Measurements from ENCODE around the gene ADCY4.
"Not testable (repeated sequence)": the region's sequence is repeated elsewhere in the genome, so short reads cannot be mapped to it uniquely, and the experiment has no call there.

The ADCY4 gene

DNA sequence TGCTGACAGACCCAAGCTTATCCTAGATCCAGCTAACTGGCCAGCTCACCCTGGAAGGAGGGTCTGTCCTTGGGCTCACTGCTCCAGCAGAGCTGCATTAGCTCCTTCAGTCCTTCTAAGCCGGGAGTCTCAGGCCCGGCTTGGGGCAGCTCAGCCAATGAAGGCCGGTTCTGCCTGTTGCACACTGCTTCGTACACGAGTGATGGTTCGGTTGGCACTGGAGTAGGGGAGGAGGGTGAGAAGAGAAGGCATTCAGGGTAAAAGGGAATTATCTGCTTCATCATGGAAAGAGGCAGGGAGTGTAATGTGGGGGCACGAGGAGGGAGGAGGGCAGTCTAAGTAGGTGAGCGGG lies 2.9 kb upstream of the ADCY4 start:
- DNase-seq, result no peak

DNA sequence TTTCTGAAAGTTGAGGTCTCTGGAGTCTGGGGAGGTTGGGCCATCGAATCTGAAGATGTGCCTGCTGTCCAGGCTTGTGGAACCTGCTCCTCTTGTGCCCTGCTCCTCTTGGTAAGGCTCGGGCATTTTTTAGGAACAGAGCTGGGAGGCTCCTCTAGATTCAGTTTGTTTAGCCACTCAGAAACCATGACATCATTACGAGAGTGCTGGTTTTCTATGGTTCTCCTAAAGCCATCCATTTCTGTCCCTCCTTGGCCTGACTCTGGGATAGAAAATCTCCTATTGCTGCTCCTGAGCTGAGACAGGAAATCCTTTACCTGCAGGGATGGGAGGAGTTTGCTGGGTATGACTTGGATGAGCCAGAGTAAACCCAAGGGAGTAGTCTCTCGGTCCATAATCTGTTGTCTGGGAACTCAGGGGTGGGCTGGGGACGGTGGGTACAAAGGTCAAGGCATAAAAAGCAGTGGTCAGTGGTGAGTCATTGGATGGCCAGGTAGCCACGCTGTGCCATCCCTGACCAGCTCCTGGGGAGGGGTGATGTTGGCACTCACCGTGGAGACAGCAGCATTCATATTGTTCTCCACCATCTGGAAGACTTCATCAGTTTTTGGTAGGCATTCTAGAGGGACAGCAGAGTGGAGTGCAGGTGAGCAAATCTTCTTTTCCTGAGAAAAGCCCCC lies 2.4 kb upstream of the ADCY4 start:
- no peak for DNase-seq

DNA sequence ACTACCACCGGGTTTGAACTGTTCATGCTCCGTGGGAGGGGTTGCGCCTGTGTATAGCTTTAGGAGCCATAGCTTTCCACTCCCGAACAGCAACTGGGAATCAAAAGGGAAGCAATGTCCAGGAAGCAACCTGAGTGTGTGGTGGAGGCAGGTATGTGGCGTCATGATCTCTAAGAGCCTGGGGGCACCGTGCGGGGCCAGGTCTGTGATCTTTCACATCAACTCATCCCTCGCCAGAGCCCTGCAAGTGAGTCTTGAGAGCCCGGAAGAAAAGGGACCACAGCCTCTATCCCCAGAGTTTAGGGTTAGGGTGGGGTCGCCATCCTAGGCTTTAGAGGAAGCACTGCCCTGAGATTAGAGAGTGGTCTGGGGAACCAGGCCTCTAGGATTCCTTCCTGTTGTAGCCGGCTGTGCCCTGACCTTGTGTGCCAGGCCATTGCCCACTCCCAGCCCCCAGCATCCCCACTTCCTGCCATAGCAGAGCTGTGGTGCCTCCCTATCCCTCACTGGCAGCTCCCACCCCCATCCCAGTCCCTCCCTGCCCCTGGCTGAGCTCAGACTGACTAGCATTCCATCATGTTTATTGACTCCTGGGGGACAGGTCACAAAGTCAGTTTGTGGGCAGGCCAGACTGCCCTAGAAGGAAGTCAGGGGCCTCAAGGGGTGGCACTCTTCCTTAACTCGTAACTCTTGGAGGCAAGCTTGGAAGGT lies 745 bp upstream of the ADCY4 start:
- no peak for DNase-seq

DNA sequence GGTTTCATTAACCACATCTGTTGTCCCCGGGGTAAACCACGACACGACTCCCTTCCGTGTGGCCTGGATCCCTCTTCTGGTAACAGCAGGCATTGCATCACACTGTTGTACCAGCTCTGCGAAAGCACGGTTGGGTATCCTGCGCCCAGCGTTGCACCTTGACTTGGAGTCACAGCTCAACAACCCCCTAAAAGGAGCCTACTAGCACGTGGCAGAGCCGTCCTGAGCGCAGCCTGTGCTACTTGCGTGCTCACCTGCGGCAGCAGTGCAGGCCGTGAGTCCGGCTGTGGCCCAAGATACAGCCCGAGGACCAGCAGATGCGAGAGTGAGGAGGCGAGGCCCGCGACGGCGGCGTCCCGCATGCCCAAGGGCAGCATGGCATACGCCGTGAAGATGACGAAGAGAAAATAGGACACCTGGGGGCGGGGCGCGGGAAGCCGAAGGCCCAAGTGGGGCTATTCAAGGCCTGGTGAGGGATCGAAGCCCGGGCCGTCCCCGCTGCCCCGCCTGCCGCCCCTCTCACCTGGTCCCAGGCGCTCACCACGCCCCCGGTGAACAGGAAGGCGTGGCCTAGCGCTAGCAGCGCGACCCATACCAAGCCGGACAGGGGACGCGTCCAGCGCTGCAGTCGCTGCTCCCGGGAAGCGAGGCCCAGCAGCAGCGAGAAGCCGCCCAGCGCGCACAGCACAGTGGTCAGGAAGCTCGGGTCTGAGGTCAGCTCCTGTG lies 2.4 kb downstream of the ADCY4 start:
- DNase-seq, result peak; percentile 93

DNA sequence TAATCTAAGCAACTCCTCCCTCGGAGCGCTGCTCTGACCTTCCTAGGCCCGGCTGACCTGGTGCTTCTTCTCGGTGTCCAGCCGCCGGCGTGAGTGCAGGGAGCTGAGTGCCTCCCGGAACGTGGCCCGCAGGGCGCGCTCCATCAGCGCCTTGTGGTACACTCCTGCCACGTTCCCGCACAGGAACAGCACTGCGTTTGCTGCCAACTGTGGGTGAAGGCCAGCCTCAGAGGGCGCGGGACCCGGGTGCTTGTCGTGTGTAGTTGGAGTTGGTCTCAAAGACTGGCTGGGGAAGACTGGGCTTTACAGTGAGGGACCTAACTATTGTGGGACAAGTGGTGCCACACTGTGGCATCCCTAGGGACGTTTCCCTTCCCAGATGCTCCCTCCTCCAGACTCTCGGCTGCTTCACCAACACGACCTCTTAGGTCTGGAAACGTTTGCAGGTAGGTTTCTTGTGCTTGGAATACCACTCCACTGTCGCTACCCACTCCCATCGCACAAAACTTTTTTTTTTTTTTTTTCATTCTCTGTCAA lies 3.1 kb downstream of the ADCY4 start:
- DNase-seq, result no peak

DNA sequence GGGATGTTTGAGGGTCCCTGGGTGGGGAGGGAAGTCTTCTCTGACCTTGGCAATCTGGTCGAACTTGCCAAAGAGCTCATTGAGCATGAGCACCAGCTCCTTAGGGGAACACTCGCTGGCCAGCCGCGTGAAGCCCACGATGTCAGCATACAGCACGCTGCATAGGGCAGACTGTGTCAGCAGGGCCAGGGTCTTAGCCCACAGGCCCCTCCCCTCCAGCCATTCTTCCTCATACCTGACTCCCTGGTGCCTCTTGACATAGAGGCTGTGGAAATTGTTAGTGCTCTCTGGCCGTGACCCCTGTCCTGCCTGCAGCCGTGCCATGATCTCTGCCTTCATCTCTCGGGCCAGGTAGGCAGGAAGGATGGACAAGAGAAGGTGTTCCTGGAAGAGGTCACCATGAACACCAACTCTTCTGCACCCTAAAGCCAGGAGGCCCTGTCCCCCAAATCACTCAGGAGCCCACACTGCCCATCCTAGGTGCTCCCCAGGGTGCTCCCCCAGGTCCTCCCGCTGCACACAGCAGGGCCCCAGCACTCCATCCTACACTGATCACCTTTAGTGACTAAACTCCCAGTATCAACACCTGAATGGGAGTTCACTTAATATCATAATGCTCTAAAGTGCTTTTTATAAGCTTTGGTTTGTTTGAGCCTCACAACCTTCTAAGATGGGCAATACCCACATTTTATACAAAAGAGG lies 3.7 kb downstream of the ADCY4 start:
- no peak for DNase-seq

DNA sequence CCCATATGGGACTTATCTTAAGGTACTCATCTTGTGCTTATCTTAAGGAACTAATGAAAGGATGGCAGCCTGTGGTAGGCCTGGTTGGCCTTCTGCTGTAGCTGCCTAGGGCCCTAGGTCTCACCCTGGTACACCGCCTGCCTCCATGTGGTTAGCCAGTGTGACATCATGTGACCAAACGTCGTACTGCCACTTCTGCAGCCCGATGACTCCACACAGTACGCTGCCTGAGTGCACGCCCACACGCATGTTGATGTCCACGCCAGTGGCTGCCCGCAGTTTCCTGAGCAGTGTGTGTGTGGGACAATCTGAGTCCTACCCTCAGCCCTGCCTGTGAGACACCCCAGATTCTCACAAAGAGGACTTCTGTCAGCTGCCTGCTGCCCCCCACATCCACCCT lies 5.1 kb downstream of the ADCY4 start:
- peak; percentile 78 for DNase-seq

DNA sequence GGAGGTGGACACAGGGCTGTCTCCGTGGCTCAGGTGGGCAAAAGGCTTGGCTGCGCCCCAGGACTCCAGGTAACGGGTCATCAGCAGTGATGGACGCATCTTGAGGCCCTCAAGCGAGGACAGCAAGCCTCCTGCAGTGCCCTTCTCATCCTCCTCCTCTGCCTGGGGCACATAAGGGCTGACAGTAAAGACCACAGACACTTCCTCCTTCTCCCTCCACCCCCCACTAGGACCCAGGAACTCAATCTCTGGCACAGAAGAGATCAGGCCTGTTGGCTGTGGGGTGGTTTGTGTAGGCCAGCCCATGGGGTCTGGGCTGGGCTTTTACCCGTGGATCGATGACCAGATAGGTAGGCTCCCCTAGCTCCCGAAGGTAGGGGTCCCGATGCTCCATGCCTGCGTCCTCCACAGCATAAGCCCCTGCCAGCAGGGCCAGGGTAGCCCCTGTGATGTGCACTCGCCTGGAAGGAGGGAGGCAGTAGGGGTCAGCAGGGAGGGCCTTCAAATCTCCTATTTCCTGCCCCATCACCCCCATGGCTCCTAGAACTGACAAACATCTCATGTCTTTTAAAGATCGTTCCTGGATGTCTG lies 5.7 kb downstream of the ADCY4 start:
- no peak for DNase-seq

DNA sequence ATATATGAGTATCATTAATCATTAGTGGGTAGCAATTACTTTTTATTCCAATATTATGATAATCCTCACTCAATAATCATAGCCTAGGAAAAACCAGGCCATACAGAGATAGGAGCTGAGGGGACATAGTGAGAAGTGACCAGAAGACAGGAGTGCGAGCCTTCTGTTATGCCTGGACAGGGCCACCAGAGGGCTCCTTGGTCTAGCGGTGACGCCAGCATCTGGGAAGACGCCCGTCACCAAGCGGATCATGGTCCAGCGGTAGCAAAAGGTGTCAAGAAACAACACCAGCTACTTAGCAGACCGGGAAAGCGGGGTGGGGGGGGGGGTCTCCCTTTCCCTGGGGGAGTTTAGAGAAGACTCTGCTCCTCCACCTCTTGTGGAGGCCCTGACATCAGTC lies 7.0 kb downstream of the ADCY4 start:
- not testable (repeated sequence) for DNase-seq

DNA sequence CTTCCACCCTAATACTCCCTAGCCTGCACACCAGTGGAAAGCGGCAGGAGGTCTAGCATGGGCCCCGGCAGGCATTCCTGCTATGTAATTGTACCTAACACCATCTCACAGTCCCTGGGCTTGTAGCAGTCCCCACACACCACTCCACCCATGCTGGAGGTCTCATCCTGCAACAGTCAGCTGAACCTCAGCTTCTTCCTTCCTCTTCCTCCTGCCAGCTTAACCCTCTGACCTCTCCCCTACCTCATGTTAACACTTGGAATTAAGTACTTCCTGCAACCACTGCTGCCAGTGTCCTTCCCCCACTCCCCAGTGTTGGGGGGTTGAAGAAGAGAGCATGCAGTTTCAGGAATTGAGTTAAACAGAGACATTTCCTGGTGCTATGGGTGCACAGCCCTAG lies 7.6 kb downstream of the ADCY4 start:
- no peak for DNase-seq

DNA sequence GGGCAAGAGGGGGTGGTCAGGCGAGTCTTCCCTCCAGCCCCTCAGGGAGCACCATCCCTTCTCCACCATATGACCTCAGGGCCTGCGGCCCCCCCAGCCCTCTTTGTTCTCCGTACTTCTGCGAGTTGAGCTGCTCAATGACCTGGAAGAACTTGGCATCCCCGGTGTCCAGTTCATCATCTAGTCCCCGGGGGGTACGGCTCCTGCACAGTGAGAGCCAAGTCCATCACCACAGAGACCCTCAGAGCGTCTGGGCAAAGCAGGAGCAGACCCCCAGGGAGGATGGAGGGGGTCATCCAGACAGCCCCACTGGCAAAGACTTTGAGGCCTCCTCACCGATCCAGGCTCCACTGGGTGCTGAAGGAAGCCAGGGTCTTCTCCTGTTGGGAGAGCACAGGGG lies 8.9 kb downstream of the ADCY4 start:
- DNase-seq, result no peak

DNA sequence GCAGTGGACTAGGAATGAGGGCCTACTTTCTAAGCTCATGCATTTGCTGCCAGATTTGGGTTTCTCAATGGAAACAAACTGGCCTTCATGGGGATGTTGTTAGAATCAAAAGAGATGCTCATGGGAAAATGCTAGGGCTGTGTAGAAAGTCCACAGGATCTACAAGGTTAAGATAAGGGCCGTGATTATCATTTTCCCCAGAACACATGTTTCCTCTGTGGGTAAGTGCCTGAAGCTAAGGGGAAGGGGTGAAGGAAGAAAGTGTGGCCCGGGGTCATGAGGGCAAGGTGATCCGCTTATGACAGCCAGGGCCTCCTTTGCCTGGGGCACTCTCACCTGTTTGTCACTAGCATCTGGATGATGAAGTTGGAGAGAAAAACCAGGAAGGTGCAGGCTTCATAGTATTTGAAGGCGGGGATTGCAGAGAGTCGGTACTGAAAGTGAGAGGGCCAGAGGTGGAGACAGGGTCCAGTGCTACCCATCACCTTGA lies 9.8 kb downstream of the ADCY4 start:
- DNase-seq, result no peak

DNA sequence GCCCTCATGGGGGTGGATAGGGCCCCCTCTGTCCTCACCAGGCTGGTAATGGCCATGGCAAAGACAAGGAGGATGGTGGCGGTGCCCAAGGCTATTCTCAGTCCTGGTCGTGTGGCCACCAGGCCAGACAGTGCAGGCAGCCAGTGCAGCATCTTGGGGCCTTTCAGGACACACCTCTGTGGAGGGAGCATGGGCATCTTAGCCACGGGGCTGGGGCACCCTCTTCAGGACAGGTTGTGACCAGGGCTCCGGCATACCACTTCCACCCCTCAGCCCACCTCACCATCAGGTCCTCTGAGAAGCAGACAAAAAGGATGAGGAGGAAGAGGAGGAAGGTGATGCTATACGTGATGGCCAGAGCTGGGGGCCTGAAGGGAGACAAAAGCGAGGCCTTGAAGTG lies 10.8 kb downstream of the ADCY4 start:
- no peak for DNase-seq

DNA sequence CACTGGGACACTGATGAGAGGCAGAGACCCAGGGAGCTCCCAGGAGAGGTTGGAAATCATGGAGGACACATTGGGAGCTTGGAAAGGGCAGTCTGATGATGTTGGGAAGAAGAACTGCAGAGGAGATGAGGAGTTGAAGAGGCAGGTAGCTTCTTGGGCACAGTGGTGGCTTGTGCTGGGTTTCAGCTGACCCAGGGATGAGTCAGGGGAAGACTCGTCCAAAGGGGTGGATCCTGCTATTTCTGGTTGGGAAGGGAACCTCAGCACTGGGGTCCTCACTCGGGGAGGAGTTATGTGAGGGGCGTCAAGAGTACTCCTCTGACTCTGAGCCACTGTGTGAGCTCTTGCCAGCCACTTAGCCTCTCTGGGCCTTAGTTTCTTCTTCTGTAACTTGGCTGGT lies 11.5 kb downstream of the ADCY4 start:
- DNase-seq, result no peak

DNA sequence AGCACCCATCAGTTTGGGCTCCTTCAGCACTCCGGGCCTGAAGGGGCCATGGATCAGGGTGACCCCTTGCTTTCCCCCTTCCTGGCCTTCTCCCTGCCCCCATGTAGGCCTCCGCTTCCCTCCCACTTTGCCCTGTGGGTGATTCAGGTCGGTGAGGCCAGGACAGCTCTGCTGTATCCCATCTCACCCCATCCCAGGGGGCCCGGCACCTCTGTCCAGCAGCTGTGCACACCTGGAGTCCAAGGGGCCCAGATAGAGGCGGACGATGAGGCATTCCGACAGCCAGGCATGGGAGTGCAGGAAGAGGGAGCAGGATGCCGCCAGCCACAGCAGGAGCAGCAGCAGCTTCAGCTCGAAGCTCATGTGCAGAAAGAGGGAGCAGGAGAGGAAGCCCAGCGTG lies 12.2 kb downstream of the ADCY4 start:
- DNase-seq, result no peak

DNA sequence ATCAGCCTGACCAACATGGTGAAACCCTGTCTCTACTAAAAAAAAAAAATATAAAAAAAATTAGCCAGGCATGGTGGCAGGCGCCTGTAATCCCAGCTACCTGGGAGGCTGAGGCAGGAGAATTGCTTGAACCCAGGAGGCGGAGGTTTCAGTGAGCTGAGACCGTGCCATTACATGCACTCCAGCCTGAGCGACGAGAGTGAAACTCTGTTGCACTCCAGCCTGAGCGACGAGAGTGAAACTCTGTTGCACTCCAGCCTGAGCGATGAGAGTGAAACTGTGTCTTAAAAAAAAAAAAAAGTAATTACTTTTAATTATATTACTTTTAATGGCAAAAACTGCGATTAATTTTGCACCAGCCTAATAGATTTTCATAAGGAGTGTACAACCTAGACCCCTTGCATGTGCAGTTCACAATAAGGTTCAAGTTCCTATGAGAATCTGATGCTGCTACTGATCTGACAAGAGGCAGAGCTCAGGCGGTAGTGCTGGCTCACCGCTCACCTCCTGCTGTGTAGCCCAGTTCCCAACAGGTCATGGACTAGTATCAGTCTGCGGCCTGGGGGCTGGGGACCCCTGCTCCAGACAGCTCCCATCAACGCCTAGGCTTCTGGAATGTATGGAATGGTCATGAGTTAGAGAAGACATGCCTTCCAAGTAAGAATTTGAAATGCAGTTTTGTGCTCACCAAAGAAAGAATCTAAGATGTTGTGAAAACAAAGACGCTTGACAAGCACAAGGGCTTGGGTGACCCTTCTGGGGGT lies 13.5 kb downstream of the ADCY4 start:
- no peak for DNase-seq

DNA sequence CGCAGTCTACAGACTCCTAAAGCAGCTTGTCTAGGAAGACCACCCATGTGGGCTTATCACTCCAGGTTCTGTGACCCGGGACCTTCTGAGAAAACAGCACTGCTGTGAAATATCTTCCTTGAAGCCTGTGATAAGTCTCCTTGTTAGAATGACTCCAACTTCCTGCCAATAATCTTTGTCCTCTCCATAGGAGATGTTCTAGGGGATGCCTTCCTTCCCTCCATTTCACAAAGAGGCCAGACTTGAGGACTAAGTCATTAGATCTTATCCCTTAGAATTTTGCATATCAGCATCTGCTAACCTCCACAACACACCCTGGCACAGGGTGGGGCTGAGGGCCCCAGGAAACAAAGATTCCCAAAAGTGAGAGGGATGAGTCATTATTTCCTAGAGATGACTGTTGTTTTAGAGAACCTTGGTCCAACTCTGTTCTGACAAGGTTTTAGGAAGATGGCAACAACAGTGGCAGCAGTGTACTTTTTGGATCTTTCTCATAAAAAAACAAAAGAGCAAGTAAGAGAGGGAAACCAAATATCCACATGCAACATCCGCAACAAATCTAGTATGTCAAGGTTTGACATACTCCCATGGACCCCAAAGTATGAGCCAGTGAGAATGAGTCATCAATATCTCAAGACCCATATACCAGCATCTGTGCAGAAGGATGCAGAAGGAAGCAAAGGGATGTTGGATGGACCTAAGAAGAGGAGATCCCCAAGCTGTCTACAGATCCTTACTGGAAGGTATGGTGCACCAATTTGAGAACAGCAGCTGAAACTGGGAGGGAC lies 17.5 kb downstream of the ADCY4 start:
- no peak for DNase-seq

DNA sequence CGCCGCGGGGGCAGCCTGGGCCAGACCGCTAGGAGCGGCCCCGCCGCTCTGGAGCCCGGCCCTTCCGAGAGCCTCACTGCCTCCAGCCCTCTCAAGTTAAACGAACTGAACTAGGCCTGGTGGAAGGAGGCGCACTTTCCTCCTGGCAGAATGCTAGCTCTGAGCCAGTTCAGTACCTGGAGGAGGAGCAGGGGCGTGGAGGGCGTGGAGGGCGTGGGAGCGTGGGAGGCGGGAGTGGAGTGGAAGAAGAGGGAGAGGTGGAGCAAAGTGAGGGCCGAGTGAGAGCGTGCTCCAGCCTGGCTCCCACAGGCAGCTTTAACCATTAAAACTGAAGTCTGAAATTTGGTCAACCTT lies 18.3 kb downstream of the ADCY4 start:
- no peak for DNase-seq

DNA sequence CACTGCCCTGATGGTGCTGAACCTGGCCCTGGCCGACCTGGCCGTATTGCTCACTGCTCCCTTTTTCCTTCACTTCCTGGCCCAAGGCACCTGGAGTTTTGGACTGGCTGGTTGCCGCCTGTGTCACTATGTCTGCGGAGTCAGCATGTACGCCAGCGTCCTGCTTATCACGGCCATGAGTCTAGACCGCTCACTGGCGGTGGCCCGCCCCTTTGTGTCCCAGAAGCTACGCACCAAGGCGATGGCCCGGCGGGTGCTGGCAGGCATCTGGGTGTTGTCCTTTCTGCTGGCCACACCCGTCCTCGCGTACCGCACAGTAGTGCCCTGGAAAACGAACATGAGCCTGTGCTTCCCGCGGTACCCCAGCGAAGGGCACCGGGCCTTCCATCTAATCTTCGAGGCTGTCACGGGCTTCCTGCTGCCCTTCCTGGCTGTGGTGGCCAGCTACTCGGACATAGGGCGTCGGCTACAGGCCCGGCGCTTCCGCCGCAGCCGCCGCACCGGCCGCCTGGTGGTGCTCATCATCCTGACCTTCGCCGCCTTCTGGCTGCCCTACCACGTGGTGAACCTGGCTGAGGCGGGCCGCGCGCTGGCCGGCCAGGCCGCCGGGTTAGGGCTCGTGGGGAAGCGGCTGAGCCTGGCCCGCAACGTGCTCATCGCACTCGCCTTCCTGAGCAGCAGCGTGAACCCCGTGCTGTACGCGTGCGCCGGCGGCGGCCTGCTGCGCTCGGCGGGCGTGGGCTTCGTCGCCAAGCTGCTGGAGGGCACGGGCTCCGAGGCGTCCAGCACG lies 18.9 kb downstream of the ADCY4 start:
- DNase-seq, result no peak

DNA sequence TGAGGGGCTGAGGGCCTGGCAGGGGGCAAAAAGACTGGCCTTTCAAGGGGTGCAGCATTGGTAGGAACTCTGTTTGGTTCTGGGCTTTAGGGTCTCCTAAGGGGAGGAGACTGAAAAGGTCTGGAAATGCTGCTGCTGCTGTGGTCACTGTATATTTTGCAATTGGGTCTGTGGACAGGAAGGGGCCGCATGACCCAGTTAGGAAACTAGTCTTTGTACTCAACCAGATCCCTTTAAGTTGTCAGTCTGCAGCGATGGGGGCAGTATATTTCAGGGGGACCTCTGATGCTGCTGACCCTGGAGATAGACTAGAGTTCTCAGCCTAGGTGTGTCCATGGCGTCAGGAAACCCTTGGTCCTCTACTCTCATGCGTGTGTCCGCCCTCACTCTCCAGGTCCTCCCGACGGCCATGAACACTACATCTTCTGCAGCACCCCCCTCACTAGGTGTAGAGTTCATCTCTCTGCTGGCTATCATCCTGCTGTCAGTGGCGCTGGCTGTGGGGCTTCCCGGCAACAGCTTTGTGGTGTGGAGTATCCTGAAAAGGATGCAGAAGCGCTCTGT lies 19.5 kb downstream of the ADCY4 start:
- no peak for DNase-seq

Data from CD4-positive, alpha-beta T cell treated with Interleukin-21 for 1 hour (primary cell).